K562 (cell line): ENCODE results near the gene LVRN. TPM values are rescaled to one million over a fixed set of nuclear protein-coding genes. Genes with fewer than 3 reads are reported as not detected.

Experiments used
- ATAC-seq: fragments of 200-7000 bp; cut with Tn5 transposase; 3 replicates; pipeline ENCODE4 v1.9.1; 2020; ENCODE audit warnings: moderate library complexity
- BruUV-seq: library from RNA; stranded (reverse); fragments of 400-500 nt; replicated peaks from 2 replicates; lab custom pipeline; 2021; lab: Mats Ljungman, UMichigan
- CTCF ChIA-PET: fragments of 300-600 bp; formaldehyde crosslinking; extraction: SDS; loops from one replicate; lab custom pipeline; 2021; ENCODE audit warnings: low intra/inter-chr PET ratio; lab: Yijun Ruan, JAX
- POLR2A ChIA-PET: fragments of 300-600, 350-650 bp; sonication (Branson Sonifier 250); formaldehyde crosslinking; extraction: SDS; loops from one replicate; lab custom pipeline; 2021; ENCODE audit warnings: antibody characterized with exemption, inconsistent platforms; lab: Yijun Ruan, JAX
- DNase-seq, 4 experiments: peaks; one replicate each; pipeline versions ENCODE4 v3.0.0 to v3.0.0-alpha.2; 2011 to 2018; ENCODE audit warnings: low spot score in 3 of 4, mixed read lengths in 3 of 4; ENCODE audit errors: extremely low read depth in 1 of 4
- FAIRE-seq: peaks from 2 replicates; lab custom pipeline; 2011; peaks lifted over from hg19 to GRCh38; lab: Jason Lieb, UNC
- H2AFZ ChIP-seq: 2 replicates; pipeline ENCODE4 v1.6.0; 2011; ENCODE audit warnings: low read depth, low read length, control low read depth, inconsistent platforms
- H3K27ac ChIP-seq: fragments of 200-600 bp; 3 replicates; pipeline ENCODE4 v1.8.0; 2011; ENCODE audit warnings: low read depth, mild to moderate bottlenecking, control low read depth, inconsistent platforms, low read length, moderate library complexity, mixed read lengths; ENCODE audit errors: extremely low read depth
- H3K27me3 ChIP-seq, 2 experiments: fragments of 300-600 bp in 1 of 2; 2 replicates in 1 of 2; 3 replicates in 1 of 2; pipeline versions ENCODE4 v1.6.0 to v1.8.0; 2011; ENCODE audit warnings: inconsistent platforms in 2 of 2, low read length in 2 of 2, mild to moderate bottlenecking in 1 of 2, mixed read lengths in 1 of 2, moderate library complexity in 1 of 2; ENCODE audit not compliant: control insufficient read depth in 2 of 2, insufficient read depth in 2 of 2
- H3K36me3 ChIP-seq: fragments of 300-600 bp; 3 replicates; pipeline ENCODE4 v1.8.0; 2011; ENCODE audit warnings: mild to moderate bottlenecking, low read length, inconsistent platforms; ENCODE audit not compliant: control insufficient read depth, insufficient read depth
- H3K4me1 ChIP-seq, 2 experiments: fragments of 200-600 bp in 1 of 2; replicated peaks in 1 of 2; 2 replicates in 1 of 2; 3 replicates in 1 of 2; pipeline versions ENCODE4 v1.5.1 to v1.8.0; 2011; ENCODE audit warnings: inconsistent platforms in 2 of 2, low read length in 2 of 2, mild to moderate bottlenecking in 1 of 2, mixed read lengths in 1 of 2, moderate library complexity in 1 of 2; ENCODE audit not compliant: control insufficient read depth in 2 of 2, insufficient read depth in 2 of 2
- H3K4me2 ChIP-seq: 2 replicates; pipeline ENCODE4 v1.6.1; 2011; ENCODE audit warnings: low read length, control low read depth, inconsistent platforms, mixed read lengths; ENCODE audit not compliant: insufficient read depth
- H3K4me3 ChIP-seq: fragments of 200-600 bp; sonication (generic), shearing (Covaris generic); 2 replicates; pipeline ENCODE4 v1.5.1; 2016; ENCODE audit warnings: control low read depth, inconsistent platforms
- H3K79me2 ChIP-seq: fragments of 200-600 bp; 3 replicates; pipeline ENCODE4 v1.8.0; 2011; ENCODE audit warnings: low read length, inconsistent platforms; ENCODE audit not compliant: control insufficient read depth, insufficient read depth
- H3K9ac ChIP-seq, 2 experiments: 2 replicates each; pipeline versions ENCODE4 v1.6.0 to v1.6.1; 2011; ENCODE audit warnings: low read depth in 2 of 2, low read length in 2 of 2, control low read depth in 1 of 2, inconsistent platforms in 1 of 2, mild to moderate bottlenecking in 1 of 2, mixed read lengths in 1 of 2; ENCODE audit not compliant: insufficient read depth in 1 of 2
- H3K9me1 ChIP-seq: one replicate; pipeline ENCODE4 v1.6.0; 2011; ENCODE audit warnings: inconsistent platforms, mild to moderate bottlenecking, low read length, moderate library complexity; ENCODE audit not compliant: control insufficient read depth, insufficient read depth
- H3K9me3 ChIP-seq: replicated peaks from 2 replicates; pipeline ENCODE4 v1.5.1; 2011; ENCODE audit warnings: low read depth, low read length, inconsistent platforms; ENCODE audit not compliant: control insufficient read depth, insufficient read depth
- H4K20me1 ChIP-seq: replicated peaks from 2 replicates; pipeline ENCODE4 v1.6.1; 2011; ENCODE audit warnings: low read length, inconsistent platforms, mixed read lengths; ENCODE audit not compliant: control insufficient read depth, insufficient read depth
- CCAR2 ChIP-seq: fragments of 200-400 bp; formaldehyde crosslinking; IDR thresholded peaks from 2 replicates; pipeline ENCODE4 v1.6.1; 2017; ENCODE audit warnings: mild to moderate bottlenecking, low read depth, low read length
- EGR1 ChIP-seq: fragments of 450-650 bp; conservative IDR thresholded peaks from 2 replicates; pipeline ENCODE4 v1.6.1; 2017; ENCODE audit warnings: mild to moderate bottlenecking
- HMG20A ChIP-seq: fragments of 450-650 bp; formaldehyde crosslinking; conservative IDR thresholded peaks from 2 replicates; pipeline ENCODE4 v1.4.0; 2020; ENCODE audit warnings: mild to moderate bottlenecking, mixed read lengths
- HMGN3 ChIP-seq: IDR thresholded peaks from 2 replicates; pipeline ENCODE4 v1.6.1; 2011; ENCODE audit warnings: borderline replicate concordance, low read depth, mild to moderate bottlenecking, mixed read lengths, low read length; ENCODE audit not compliant: insufficient read length; ENCODE audit errors: extremely low read depth
- ILK ChIP-seq: fragments of 450-650 bp; IDR thresholded peaks from 2 replicates; pipeline ENCODE4 v1.6.1; 2016; ENCODE audit warnings: missing genetic modification characterization, low read depth, mild to moderate bottlenecking, missing compliant biosample characterization, moderate library complexity, borderline replicate concordance
- NCOA6 ChIP-seq: fragments of 450-650 bp; IDR thresholded peaks from 2 replicates; pipeline ENCODE4 v1.6.1; 2017; ENCODE audit warnings: mild to moderate bottlenecking
- NFRKB ChIP-seq: fragments of 450-650 bp; IDR thresholded peaks from 2 replicates; pipeline ENCODE4 v1.6.1; 2016; ENCODE audit warnings: low read depth
- ZNF561 ChIP-seq: fragments of 450-650 bp; formaldehyde crosslinking; conservative IDR thresholded peaks from 2 replicates; pipeline ENCODE4 v1.4.0; 2020; ENCODE audit warnings: mild to moderate bottlenecking, moderate library complexity
- in situ Hi-C: fragments of 300-500 bp; cut with MboI; formaldehyde crosslinking; loops from 4 replicates; pipeline ENCODE4 v1.15.0; 2018; ENCODE audit warnings: inconsistent platforms, mixed read lengths
- intact Hi-C: fragments of 100-400 bp; cut with micrococcal nuclease; formaldehyde crosslinking; loops from 2 replicates; pipeline ENCODE4 v1.14.2; 2022
- polyA plus RNA-seq, 8 experiments: library from polyadenylated mRNA; depleted of rRNA in 4 of 8; stranded (reverse) in 5 of 8; unstranded in 3 of 8; fragments of >200 nt; fragmentation: Nextera tagmentation in 2 of 8; fragmentation: Illumina TruSeq in 1 of 8; extraction: Ambion mirVana in 2 of 8; extraction: Trizol in 1 of 8; gene quantifications; 2 replicates each; pipeline versions ENCODE4 v1.2.1 to v1.2.3, GENCODE V29; 2011 to 2014; ENCODE audit warnings: inconsistent platforms in 1 of 8, missing spikeins in 1 of 8
- total RNA-seq, 7 experiments: library from RNA; depleted of rRNA in 6 of 7; stranded (reverse); fragments of >200 nt in 6 of 7; fragmentation: Illumina TruSeq in 2 of 7; extraction: Trizol in 2 of 7; gene quantifications; 2 replicates each; pipeline versions ENCODE4 v1.2.1 to v1.2.3, GENCODE V29; 2011 to 2021; ENCODE audit warnings: low replicate concordance in 1 of 7

LVRN gene
- total and polyA plus RNA-seq, 9 of the 15 experiments (the other 6 are each of a cell fraction or from before 2014, with no cell fraction given): 2.6 to 5.3 (median 4.1) TPM

- ATAC-seq (no peak), DNase-seq (no peak), FAIRE-seq (no peak)
- no peaks in the 10 kb centered on the region for H3K4me1 ChIP-seq
- H3K36me3 ChIP-seq: no peaks in the 10 kb centered on the region
- CTCF ChIA-PET: no interaction called here
- no peaks in the 10 kb centered on the region for H4K20me1 ChIP-seq
- BruUV-seq: no TSS peak
- H3K9me3 ChIP-seq: no peaks in the 10 kb centered on the region
- no peak overlapping the region for H3K27ac ChIP-seq
- in situ Hi-C loops (no loop called here), intact Hi-C loops (no loop called here)
- POLR2A ChIA-PET: interaction anchor here (0.6 to 0.9 kb wide), 2 partner anchors 9 to 417 kb away, joined by 3 read pairs; partner anchors contain the start of gene TMED7
- H3K9me1 ChIP-seq: no peaks in the 10 kb centered on the region
- H3K4me3 ChIP-seq: no peak overlapping the region
- peaks cover 0 to 8% of the 10 kb centered on the region in 2 experiments; a peak in 4 of 5 replicates for H3K27me3 ChIP-seq
- H3K9ac ChIP-seq: no peak overlapping the region
- no peak overlapping the region for H3K4me2 ChIP-seq
- H3K79me2 ChIP-seq: no peaks in the 10 kb centered on the region
- TF ChIP-seq ILK (tag): no peak
- no peak for TF ChIP-seq ZNF561 (CRISPR knock-in tag)
- TF ChIP-seq CCAR2: no peak
- TF ChIP-seq NCOA6: no peak
- TF ChIP-seq NFRKB: no peak
- TF ChIP-seq HMGN3: no peak
- no peak for TF ChIP-seq EGR1
- no peak for TF ChIP-seq HMG20A (CRISPR knock-in tag)
- TF ChIP-seq, all 486 proteins: peak for 0
- H2AFZ ChIP-seq: no peak overlapping the region
Measured at GRCh38 chr5:116042375-116042774, 80.1 kb downstream of the LVRN start.
